Fibroblast of lung (primary cell): ENCODE measurements around the gene CEP85.

Experiments used
- EZH2 ChIP-seq: IDR thresholded peaks from 2 replicates; pipeline ENCODE4 v1.5.1; 2012; ENCODE audit warnings: low read length, control low read depth, mild to moderate bottlenecking; ENCODE audit errors: missing control alignments
- TF ChIP-seq, protein P1 (sequence below), 2 donors: IDR thresholded peaks in 1 of 2; conservative IDR thresholded peaks in 1 of 2; 1 replicate in 1 of 2; 2 replicates in 1 of 2; pipeline ENCODE4 v1.5.1; 2011 to 2012; ENCODE audit warnings: low read length in 2 of 2, control low read depth in 1 of 2, inconsistent platforms in 1 of 2, low read depth in 1 of 2, mild to moderate bottlenecking in 1 of 2

DNA sequence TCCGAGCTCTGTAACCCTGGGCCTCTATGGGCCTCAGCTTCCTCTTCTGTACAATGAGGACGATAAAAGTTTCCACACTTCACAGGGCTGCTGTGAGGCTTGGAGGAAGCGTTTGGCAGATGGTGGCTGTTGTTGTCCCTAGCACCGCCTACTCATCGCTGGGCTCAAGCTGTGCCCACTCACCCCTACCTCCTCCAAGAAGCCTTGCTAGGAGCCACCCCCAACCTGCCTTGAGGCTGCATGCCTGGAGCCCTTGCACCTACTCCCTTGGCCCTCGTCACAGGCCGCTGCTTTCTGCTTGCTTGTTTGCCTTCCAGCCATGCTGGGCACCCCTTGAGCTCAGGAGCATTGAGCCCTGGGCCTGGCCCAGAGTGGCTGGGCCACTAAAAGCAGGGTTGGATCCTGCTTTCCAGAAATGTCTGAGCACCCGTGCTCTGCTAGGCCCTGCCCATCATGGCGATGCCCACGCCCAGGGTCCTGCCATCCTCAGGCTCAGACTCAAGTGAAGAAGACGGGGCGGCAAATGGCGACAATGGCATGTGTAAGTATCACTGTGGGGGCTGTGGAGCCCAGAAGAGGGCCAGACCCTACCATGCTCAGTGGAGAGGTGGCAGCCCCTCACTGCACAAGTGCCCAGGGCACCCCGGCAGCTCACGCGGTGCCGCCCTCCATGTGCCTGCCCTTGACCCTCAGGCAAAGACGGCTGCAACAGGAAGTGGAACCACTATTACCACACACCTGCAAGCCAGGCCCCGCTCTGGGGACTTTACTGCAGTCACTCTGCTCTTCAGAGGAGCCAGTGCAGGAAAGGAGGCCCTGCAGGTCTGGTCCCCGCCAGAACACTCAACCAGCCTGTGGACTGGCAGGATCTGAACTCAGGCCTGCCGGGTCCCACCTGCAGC is 55.4 kb downstream of the CEP85 start:
- no peak for TF ChIP-seq EZH2
- TF ChIP-seq, protein P1, sequence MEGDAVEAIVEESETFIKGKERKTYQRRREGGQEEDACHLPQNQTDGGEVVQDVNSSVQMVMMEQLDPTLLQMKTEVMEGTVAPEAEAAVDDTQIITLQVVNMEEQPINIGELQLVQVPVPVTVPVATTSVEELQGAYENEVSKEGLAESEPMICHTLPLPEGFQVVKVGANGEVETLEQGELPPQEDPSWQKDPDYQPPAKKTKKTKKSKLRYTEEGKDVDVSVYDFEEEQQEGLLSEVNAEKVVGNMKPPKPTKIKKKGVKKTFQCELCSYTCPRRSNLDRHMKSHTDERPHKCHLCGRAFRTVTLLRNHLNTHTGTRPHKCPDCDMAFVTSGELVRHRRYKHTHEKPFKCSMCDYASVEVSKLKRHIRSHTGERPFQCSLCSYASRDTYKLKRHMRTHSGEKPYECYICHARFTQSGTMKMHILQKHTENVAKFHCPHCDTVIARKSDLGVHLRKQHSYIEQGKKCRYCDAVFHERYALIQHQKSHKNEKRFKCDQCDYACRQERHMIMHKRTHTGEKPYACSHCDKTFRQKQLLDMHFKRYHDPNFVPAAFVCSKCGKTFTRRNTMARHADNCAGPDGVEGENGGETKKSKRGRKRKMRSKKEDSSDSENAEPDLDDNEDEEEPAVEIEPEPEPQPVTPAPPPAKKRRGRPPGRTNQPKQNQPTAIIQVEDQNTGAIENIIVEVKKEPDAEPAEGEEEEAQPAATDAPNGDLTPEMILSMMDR (conservative IDR thresholded peaks at IDR 0.05 in 1 of 2, IDR thresholded peaks at IDR 0.05 in 1 of 2; ENCODE audit: low read depth in 1 of 2, low read length in 2 of 2) = no peak
